GM18861 (cell line): ENCODE measurements around the gene TMC1.
"Not testable (repeated sequence)": the region's sequence is repeated elsewhere in the genome, so short reads cannot be mapped to it uniquely, and the experiment has no call there.

Source experiments
- ATAC-seq: cut with Tn5 transposase; IDR thresholded peaks from one replicate; pipeline ENCODE4 v1.9.1; 2021; ENCODE audit not compliant: unreplicated experiment

The TMC1 gene

GRCh38 chr9:72751541-72751940 lies 230.1 kb downstream of the TMC1 start:
- ATAC-seq, result no peak

- no peak for ATAC-seq
These were observed 232.0 kb downstream of the TMC1 start for GRCh38 chr9:72753266-72753893.

DNA sequence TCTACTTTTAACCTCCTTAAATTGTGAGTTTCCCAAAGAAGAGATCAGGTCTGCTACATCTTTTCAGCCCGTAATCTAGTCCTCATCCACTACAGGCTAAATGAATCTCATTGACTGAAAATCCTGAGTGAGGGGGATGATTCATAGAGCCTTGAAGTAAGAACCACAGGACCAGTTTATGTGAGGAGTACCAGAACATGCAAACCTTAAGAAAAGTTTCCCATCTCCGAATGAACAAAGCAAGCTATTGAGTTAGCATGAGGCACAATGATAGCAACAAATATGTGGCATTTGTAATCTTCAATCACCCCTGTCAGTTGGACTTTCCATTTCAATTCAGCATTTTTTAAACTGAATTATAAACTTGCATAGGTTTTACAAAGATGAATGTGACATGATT lies 234.4 kb downstream of the TMC1 start:
- ATAC-seq, result no peak

DNA sequence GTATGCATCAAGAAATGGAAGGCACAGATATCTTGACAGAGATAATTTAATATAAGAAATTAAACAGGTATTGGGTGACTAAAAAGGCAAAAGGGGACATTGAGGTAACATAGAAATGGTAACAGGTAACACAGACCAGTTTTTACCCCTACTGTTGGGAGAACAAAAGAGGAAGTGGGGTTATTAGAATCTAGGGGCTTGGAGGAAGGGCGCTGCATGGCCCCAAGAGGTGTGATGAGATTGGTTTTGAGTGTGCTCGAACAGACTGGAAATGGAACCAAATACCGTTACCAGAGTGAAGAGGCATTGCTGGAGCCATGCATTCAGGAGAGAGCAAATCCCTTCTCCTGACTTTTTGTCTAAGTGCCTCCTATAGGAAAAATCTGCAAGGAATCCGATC lies 237.5 kb downstream of the TMC1 start:
- ATAC-seq, result no peak

- ATAC-seq, result no peak
These were observed 241.6 kb downstream of the TMC1 start for GRCh38 chr9:72763022-72763421.

DNA sequence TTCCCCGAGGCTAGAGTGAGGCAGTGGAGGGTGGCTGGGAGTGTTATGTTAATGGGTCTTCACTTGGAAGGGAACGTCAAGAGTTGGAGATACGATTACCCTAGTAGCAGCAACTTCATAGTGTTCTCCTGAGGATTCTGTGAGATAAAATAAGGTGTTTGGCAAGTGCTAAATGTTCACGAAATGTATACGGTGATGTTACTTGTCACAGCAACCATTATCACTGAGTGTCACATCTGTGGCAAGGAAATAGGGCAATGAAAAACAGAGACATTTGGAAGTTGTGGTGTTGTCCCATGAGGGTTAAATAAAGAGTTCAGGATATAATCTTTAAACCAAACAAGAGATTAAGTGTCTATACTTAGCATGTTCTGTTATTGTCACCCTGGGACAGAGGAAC lies 248.1 kb downstream of the TMC1 start:
- ATAC-seq, result no peak

DNA sequence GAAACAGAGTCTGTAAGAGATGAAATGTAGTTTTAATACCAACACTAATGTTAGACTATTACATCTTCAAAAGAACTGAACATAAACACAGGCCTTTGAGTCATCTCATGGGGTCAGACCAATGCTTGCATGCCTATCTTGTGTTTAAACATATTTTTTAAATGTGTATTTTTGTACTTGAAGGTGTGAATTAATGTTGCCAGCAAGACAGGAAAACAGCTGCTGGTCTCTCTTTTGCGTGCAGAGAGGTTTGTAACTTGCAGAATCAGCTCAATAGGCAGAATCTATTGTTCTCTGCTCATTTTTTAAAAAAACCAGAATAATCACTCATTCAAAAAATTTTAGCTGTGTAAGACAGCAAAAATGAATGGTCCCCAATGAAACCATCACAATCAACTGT lies 251.3 kb downstream of the TMC1 start:
- no peak for ATAC-seq

- no peak for ATAC-seq
These were observed 252.2 kb downstream of the TMC1 start for GRCh38 chr9:72773570-72773969.

DNA sequence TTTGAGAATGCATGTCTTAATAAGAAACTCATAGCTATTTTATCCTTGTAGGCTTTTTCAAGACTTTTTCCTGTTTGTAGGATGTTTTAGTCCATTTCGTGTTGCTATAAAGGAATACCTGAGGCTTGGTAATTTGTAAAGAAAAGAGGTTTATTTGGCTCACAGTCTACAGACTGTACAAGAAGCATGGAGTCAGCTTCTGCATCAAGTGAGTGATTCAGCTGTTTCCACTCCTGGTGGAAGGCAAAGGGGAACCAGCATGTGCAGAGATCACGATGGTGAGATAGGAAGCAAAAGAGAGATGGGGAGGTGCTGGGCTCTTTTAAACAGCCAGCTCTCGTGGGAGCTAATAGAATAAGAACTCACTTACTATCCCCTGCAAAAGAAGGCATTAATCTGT lies 254.2 kb downstream of the TMC1 start:
- ATAC-seq, result no peak

DNA sequence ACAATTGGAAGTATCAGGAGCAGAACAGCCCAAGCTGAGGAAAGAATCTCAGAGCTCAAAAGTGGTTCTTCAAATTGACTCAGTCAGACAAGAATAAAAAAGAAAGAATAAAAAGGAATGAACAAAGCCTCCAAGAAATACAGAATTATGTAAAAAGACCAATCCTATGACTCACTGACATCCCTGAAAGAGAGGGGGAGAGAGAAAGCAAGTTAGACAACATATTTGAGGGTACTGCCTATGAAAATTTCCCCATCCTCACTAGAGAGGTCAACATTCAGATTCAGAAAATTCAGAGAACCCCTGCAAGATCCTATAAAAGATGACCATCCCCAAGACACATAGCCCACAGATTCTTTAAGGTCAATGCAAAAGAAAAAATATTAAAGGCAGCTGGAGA lies 258.2 kb downstream of the TMC1 start:
- no peak for ATAC-seq

DNA sequence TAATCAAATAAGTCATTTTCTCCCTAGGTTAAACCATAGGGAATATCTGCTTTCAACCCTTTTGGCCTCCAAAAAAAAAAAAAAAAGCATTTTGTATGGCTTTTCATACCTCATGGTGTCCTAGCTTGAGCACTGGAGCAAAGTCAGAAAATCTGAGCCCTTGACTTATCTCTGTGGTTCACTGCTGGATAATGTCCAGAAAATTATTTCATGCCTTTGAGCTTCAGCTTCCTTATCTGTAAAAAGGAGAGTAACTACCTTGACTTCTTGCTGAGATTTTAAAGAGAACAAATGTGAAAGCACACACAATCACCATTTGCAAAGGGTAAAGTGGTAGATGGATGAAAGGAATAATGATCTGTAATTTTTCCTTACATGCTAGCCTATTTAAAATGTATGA lies 265.5 kb downstream of the TMC1 start:
- ATAC-seq, result no peak

GRCh38 chr9:72788966-72789735 lies 267.7 kb downstream of the TMC1 start:
- no peak for ATAC-seq

- no peak for ATAC-seq
These were observed 268.5 kb downstream of the TMC1 start for GRCh38 chr9:72789885-72790284.

DNA sequence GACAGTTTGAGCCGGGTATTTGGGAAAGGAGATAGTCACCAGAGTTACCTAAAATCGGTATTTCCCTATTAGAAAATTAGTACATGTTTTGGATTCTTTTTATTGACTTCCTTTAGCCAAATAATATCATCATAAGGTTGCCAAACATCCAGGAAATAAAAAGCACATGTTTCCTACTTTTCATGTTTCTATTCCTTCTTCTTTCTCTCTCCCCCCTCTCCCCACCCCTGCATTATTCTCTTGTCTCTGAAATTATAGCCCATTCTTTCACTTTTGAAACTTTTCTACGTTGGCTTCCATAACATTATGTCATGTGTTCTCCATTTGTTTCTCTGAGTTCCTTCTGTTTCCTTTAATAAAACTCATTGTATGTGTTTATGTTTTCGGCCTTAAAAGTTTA lies 269.6 kb downstream of the TMC1 start:
- ATAC-seq, result no peak

DNA sequence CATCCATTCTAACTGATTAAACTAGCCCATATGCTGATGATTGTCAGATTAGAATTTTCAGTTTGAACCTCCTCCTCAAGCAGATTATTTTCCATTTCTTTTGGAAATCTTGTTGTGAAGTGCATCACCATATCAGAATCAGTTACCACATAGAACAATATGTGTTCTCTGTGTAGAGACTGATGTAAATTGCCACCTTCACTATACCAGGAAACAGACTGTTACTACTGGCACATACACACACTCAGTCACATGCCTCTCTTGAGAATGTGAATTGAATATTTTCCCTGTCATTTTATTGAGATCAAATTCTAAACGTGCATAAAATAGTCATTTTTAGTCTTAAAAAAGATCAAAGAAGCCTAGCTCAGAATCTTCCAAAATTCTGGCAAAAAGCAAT lies 270.0 kb downstream of the TMC1 start:
- no peak for ATAC-seq

DNA sequence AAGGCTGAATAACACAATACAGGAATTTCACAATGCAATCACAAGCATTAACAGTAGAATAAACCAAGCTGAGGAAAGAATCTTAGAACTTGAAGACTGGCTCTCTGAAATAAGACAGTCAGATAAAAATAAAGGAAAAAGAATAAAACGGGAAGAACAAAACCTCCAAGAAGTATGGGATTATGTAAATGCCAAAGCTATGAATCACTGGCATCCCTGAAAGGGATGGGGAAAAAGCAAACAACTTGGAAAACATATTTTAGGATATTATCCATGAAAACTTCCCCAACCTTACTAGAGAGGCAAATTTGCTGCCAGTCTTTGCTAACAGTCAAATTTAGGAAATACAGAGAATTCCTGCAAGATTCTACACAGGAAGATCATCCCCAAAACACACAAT lies 273.5 kb downstream of the TMC1 start:
- no peak for ATAC-seq

DNA sequence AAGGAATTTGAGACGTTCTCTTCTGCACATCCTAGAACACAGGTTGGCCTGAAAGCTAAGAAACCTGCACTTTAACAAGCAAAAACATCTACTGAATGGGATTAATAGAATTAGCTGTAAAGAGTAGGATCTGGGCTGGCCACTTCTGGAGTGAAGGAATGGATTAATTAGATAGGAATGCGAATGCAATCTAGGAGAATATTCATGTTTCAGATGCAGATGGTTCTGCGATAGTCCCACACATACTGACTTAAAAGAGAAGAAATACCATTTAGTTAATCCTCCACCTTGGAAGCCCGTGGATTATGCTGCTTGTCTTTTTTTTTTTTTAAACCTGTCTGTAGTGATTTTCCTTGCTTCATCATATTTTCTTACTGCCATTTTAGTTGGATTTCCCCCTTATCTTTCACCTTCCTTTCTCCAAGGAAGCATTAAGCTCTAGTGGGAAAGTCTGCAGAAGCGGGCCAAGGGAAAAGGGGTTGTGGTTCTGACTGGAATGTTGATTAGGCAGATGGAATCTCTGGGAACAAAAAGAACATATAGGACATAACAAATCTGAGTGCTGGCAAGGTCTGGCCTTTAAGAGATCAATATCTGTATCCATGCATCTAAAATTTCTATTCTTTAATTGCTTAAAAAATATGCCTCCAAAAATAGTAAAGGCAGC lies 279.1 kb downstream of the TMC1 start:
- no peak for ATAC-seq

- ATAC-seq, result no peak
These were observed 283.8 kb downstream of the TMC1 start for GRCh38 chr9:72805238-72805637.

DNA sequence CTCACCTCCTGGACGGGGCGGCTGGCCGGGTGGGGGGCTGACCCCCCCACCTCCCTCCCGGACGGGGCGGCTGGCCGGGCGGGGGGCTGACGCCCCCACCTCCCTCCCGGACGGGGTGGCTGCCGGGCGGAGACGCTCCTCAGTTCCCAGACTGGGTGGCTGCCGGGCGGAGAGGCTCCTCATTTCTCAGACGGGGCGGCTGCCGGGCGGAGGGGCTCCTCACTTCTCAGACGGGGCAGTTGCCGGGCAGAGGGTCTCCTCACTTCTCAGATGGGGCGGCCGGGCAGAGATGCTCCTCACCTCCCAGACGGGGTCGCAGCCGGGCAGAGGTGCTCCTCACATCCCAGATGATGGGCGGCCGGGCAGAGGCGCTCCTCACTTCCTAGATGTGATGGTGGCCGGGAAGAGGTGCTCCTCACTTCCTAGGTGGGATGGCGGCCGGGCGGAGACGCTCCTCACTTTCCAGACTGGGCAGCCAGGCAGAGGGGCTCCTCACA lies 285.0 kb downstream of the TMC1 start:
- ATAC-seq, result not testable (repeated sequence)

DNA sequence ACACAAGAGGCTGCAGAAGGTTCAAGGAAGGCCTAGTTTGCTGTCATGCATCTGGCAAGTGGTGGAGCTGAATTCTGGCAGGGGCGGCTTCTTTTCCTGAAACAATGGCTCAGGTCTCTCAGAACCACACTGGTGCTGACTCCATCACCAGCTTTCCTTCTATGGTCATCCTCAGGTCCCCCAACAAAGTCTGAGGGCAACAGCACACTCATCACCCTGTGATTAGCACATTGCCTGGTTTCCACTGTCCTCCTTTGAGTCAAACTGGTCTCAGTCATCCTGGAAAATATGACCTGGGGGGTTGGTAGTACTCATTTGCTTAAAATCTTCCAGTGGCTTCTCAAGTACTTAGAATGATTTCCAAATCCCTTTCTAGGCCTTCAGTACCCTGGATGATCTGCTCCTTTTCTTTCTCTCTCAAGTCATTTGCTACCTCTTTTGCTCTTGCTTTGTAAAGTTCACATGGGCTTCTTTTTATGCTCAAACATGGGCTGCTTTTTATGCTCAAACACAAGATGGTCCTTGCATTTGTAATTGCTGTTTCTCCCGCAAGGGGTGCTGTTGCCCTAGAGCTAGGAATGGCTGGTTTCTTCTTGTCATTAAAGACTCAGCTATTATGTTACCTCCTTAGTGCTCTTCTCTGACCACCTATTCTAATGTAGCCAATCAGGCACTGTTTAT lies 286.5 kb downstream of the TMC1 start:
- ATAC-seq, result no peak

DNA sequence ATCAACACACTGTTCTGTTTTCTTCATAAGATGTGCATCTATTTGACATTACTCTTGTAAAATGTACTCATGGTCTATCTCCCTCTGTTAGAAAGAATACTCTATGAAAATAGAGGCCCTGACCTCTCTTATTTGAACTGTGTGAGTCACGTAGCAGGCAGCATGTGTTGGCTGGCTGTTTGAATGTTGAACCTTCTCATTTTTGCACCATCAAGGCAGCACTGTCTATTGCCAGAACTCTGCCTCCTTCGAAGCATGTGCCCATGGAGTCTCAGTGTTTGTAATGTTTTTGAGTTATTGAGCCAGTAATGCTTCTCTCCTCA lies 287.0 kb downstream of the TMC1 start:
- no peak for ATAC-seq

DNA sequence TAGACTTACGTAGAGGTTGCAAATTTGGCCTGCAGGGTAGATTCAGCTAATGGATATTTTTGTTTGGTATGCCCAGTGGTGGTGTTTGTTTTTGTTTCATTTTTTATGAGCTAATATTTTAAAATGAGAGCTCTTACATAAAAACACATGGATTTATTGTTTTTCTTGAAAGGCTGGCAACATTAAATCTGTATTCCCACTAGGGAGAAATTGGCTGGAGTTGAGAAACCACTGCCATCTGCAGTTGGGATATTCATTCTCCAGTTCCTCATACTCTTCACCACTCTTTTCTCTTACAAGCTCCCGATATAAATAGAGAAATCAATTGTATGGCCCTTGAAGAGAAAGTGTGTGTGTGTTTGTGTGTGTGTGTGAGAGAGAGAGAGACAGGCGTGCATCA lies 288.2 kb downstream of the TMC1 start:
- no peak for ATAC-seq
